ENCODE measurements around the gene U2AF1L4.

U2AF1L4 gene

GRCh38 chr19:35716801-35717664, 28.2 kb downstream of the U2AF1L4 start (continued):
- TF ChIP-seq, protein P1, sequence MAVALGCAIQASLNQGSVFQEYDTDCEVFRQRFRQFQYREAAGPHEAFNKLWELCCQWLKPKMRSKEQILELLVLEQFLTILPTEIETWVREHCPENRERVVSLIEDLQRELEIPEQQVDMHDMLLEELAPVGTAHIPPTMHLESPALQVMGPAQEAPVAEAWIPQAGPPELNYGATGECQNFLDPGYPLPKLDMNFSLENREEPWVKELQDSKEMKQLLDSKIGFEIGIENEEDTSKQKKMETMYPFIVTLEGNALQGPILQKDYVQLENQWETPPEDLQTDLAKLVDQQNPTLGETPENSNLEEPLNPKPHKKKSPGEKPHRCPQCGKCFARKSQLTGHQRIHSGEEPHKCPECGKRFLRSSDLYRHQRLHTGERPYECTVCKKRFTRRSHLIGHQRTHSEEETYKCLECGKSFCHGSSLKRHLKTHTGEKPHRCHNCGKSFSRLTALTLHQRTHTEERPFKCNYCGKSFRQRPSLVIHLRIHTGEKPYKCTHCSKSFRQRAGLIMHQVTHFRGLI (tag by site-specific recombination; IDR thresholded peaks at IDR 0.05): peak; percentile 55
- TF ChIP-seq ZNF837 (tag by site-specific recombination; IDR thresholded peaks at IDR 0.05) (no peak), ZNF433 (tag by site-specific recombination; IDR thresholded peaks at IDR 0.05; ENCODE audit: low read depth) (no peak), MYNN (tag by site-specific recombination; IDR thresholded peaks at IDR 0.05; ENCODE audit: borderline replicate concordance) (no peak), ZNF707 (tag by site-specific recombination; IDR thresholded peaks at IDR 0.05) (no peak; the same call in 1 of the 2 replicates), BCL11B (tag by site-specific recombination; IDR thresholded peaks at IDR 0.05; ENCODE audit: low read depth) (peak; percentile 79), ZNF514 (tag by site-specific recombination; IDR thresholded peaks at IDR 0.05) (no peak), IKZF3 (tag by site-specific recombination; IDR thresholded peaks at IDR 0.05) (peak; percentile 72), ZSCAN5A (tag by site-specific recombination; IDR thresholded peaks at IDR 0.05) (peak; percentile 68), ZNF843 (tag by site-specific recombination; IDR thresholded peaks at IDR 0.05) (peak; percentile 78), OSR2 (tag by site-specific recombination; IDR thresholded peaks at IDR 0.05) (0 out of 2 replicates have a peak, but pooled peaks have one; percentile 20), HOXA7 (CRISPR knock-in tag; IDR thresholded peaks at IDR 0.05; ENCODE audit: borderline replicate concordance) (no peak), ZNF248 (tag by site-specific recombination; IDR thresholded peaks at IDR 0.05) (no peak), ZNF302 (tag by site-specific recombination; IDR thresholded peaks at IDR 0.05; ENCODE audit: low read depth) (no peak), KLF16 (tag by site-specific recombination; IDR thresholded peaks at IDR 0.05) (peak; percentile 96), ZNF624 (tag by site-specific recombination; IDR thresholded peaks at IDR 0.05) (no peak), ZNF423 (tag by site-specific recombination; IDR thresholded peaks at IDR 0.05) (peak; percentile 82), PRDM1 (tag by site-specific recombination; IDR thresholded peaks at IDR 0.05) (peak; percentile 44), ZBTB6 (tag by site-specific recombination; IDR thresholded peaks at IDR 0.05) (no peak), YY2 (tag by site-specific recombination; IDR thresholded peaks at IDR 0.05) (peak; percentile 53; the same call in 1 of the 2 replicates), ZNF394 (tag by site-specific recombination; IDR thresholded peaks at IDR 0.05; ENCODE audit: borderline replicate concordance) (peak; percentile 59; the same call in 1 of the 2 replicates), ZBTB17 (tag by site-specific recombination; IDR thresholded peaks at IDR 0.05) (peak; percentile 100), ZNF777 (tag by site-specific recombination; IDR thresholded peaks at IDR 0.05; ENCODE audit: borderline replicate concordance) (peak; percentile 90), ZNF223 (tag by site-specific recombination; IDR thresholded peaks at IDR 0.05) (0 out of 2 replicates have a peak, but pooled peaks have one; percentile 73), ZNF184 (tag by site-specific recombination; IDR thresholded peaks at IDR 0.05) (no peak), ZNF404 (tag by site-specific recombination; IDR thresholded peaks at IDR 0.05) (no peak)
- TF ChIP-seq, protein P2, sequence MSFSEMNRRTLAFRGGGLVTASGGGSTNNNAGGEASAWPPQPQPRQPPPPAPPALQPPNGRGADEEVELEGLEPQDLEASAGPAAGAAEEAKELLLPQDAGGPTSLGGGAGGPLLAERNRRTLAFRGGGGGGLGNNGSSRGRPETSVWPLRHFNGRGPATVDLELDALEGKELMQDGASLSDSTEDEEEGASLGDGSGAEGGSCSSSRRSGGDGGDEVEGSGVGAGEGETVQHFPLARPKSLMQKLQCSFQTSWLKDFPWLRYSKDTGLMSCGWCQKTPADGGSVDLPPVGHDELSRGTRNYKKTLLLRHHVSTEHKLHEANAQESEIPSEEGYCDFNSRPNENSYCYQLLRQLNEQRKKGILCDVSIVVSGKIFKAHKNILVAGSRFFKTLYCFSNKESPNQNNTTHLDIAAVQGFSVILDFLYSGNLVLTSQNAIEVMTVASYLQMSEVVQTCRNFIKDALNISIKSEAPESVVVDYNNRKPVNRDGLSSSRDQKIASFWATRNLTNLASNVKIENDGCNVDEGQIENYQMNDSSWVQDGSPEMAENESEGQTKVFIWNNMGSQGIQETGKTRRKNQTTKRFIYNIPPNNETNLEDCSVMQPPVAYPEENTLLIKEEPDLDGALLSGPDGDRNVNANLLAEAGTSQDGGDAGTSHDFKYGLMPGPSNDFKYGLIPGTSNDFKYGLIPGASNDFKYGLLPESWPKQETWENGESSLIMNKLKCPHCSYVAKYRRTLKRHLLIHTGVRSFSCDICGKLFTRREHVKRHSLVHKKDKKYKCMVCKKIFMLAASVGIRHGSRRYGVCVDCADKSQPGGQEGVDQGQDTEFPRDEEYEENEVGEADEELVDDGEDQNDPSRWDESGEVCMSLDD (tag by site-specific recombination; IDR thresholded peaks at IDR 0.05): peak; percentile 98
- TF ChIP-seq, protein P3, sequence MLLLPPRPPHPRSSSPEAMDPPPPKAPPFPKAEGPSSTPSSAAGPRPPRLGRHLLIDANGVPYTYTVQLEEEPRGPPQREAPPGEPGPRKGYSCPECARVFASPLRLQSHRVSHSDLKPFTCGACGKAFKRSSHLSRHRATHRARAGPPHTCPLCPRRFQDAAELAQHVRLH (tag by site-specific recombination; IDR thresholded peaks at IDR 0.05): peak; percentile 92; the same call in 1 of the 2 replicates
- TF ChIP-seq, protein P4, sequence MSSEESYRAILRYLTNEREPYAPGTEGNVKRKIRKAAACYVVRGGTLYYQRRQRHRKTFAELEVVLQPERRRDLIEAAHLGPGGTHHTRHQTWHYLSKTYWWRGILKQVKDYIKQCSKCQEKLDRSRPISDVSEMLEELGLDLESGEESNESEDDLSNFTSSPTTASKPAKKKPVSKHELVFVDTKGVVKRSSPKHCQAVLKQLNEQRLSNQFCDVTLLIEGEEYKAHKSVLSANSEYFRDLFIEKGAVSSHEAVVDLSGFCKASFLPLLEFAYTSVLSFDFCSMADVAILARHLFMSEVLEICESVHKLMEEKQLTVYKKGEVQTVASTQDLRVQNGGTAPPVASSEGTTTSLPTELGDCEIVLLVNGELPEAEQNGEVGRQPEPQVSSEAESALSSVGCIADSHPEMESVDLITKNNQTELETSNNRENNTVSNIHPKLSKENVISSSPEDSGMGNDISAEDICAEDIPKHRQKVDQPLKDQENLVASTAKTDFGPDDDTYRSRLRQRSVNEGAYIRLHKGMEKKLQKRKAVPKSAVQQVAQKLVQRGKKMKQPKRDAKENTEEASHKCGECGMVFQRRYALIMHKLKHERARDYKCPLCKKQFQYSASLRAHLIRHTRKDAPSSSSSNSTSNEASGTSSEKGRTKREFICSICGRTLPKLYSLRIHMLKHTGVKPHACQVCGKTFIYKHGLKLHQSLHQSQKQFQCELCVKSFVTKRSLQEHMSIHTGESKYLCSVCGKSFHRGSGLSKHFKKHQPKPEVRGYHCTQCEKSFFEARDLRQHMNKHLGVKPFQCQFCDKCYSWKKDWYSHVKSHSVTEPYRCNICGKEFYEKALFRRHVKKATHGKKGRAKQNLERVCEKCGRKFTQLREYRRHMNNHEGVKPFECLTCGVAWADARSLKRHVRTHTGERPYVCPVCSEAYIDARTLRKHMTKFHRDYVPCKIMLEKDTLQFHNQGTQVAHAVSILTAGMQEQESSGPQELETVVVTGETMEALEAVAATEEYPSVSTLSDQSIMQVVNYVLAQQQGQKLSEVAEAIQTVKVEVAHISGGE (tag by site-specific recombination; conservative IDR thresholded peaks at IDR 0.05; ENCODE audit: low read depth): peak; percentile 96

Measured in HEK293 (cell line).